Astrocyte of the cerebellum (primary cell): ENCODE measurements around the gene GTF3C4.
A peak's percentile ranks its signal among the peaks of the same experiment; 100 is the strongest.

Experiments used
- DNase-seq: peaks from one replicate; pipeline ENCODE4 v3.0.0-alpha.2; 2011; ENCODE audit warnings: low read depth
- H3K4me3 ChIP-seq: 2 replicates; pipeline ENCODE4 v1.5.1; 2011; ENCODE audit warnings: mild to moderate bottlenecking, low read depth, low read length, moderate library complexity
- in situ Hi-C: cut with HindIII; loops from 2 replicates; pipeline ENCODE4 v1.10.0; 2017; ENCODE audit warnings: low sequenced_read_pairs
- TF ChIP-seq, protein P1 (sequence below): IDR thresholded peaks from 2 replicates; pipeline ENCODE4 v1.5.1; 2012; ENCODE audit warnings: low read length, low read depth, moderate library complexity, mild to moderate bottlenecking; ENCODE audit errors: missing control alignments

The GTF3C4 gene

GRCh38 chr9:132637351-132637750 is 32.9 kb upstream of the GTF3C4 start:
- in situ Hi-C loops, result no loop called here
- no peak for DNase-seq
- TF ChIP-seq, protein P1, sequence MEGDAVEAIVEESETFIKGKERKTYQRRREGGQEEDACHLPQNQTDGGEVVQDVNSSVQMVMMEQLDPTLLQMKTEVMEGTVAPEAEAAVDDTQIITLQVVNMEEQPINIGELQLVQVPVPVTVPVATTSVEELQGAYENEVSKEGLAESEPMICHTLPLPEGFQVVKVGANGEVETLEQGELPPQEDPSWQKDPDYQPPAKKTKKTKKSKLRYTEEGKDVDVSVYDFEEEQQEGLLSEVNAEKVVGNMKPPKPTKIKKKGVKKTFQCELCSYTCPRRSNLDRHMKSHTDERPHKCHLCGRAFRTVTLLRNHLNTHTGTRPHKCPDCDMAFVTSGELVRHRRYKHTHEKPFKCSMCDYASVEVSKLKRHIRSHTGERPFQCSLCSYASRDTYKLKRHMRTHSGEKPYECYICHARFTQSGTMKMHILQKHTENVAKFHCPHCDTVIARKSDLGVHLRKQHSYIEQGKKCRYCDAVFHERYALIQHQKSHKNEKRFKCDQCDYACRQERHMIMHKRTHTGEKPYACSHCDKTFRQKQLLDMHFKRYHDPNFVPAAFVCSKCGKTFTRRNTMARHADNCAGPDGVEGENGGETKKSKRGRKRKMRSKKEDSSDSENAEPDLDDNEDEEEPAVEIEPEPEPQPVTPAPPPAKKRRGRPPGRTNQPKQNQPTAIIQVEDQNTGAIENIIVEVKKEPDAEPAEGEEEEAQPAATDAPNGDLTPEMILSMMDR, result no peak
- no peak overlapping the region for H3K4me3 ChIP-seq

GRCh38 chr9:132637801-132638200 is 32.5 kb upstream of the GTF3C4 start:
- TF ChIP-seq, protein P1, result no peak

GRCh38 chr9:132638240-132638639 is 32.0 kb upstream of the GTF3C4 start:
- H3K4me3 ChIP-seq, result no peak overlapping the region
- no peak for DNase-seq
- in situ Hi-C loops, result no loop called here
- TF ChIP-seq, protein P1, result no peak

More at GRCh38 chr9:132637801-132638200, 32.5 kb upstream of the GTF3C4 start:
- no peak for DNase-seq
- in situ Hi-C loops, result no loop called here
- H3K4me3 ChIP-seq, result no peak overlapping the region

DNA sequence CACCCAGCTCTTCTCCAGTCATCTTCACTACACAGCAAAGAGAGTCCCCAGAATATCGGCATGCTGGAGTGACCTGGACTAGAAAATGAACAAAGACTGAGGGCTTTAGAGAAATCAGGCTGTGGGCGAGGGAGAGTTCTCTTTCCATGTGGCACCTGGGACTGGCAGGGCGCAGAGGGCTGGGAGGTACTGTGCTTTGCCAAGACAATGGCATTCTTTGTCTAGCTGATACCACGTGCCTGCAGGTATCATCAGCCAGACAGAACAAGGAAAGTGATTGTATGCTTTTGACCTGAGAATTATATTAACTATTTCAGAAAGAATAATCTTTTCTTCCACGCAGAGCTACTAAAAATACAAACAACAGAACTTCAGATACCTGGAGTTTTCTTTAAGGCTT is 30.9 kb upstream of the GTF3C4 start:
- no peak for DNase-seq
- in situ Hi-C loops, result no loop called here
- TF ChIP-seq, protein P1, result no peak
- H3K4me3 ChIP-seq, result no peak overlapping the region

- in situ Hi-C loops, result no loop called here
- TF ChIP-seq, protein P1, result no peak
- no peak for DNase-seq
- H3K4me3 ChIP-seq, result no peak overlapping the region
These were observed 29.0 kb upstream of the GTF3C4 start for GRCh38 chr9:132641216-132641615.

GRCh38 chr9:132644251-132644650 is 26.0 kb upstream of the GTF3C4 start:
- in situ Hi-C loops, result no loop called here
- TF ChIP-seq, protein P1, result peak; percentile 14
- no peak overlapping the region for H3K4me3 ChIP-seq
- DNase-seq, result no peak

GRCh38 chr9:132645306-132645705 is 25.0 kb upstream of the GTF3C4 start:
- in situ Hi-C loops, result no loop called here
- no peak for DNase-seq
- TF ChIP-seq, protein P1, result no peak
- no peak overlapping the region for H3K4me3 ChIP-seq
